HCT116 (cell line): ENCODE data around the gene EHD1. TPM values are rescaled to one million over a fixed set of nuclear protein-coding genes. Genes with fewer than 3 reads are reported as not detected.

Source experiments
- ATAC-seq: fragments of 200-7000 bp; cut with Tn5 transposase; 2 replicates; pipeline ENCODE4 v1.9.1; 2020; ENCODE audit warnings: mild to moderate bottlenecking, moderate library complexity
- BruUV-seq: library from RNA; stranded (reverse); fragments of 400-500 nt; replicated peaks from 2 replicates; lab custom pipeline; 2021; lab: Mats Ljungman, UMichigan
- CTCF ChIA-PET: fragments of 300-600 bp; sonication (Branson Sonifier 250); formaldehyde crosslinking; loops from one replicate; lab custom pipeline; 2021; ENCODE audit warnings: antibody characterized with exemption; lab: Charles Lee
- POLR2A ChIA-PET: fragments of 300-600, 350-600 bp; sonication (Branson Sonifier 250); formaldehyde crosslinking; loops from one replicate; lab custom pipeline; 2021; ENCODE audit warnings: antibody characterized with exemption; lab: Charles Lee
- RAD21 ChIA-PET, 2 experiments: fragments of 300-600 bp; sonication (Branson Sonifier 250); formaldehyde crosslinking; loops; one replicate each; lab custom pipeline; 2023; ENCODE audit warnings: low total read pairs in 2 of 2; ENCODE audit not compliant: uncharacterized antibody in 2 of 2, unreplicated experiment in 2 of 2, low non-redundant PET in 1 of 2; lab: Charles Lee
- DNase-seq: peaks from one replicate; pipeline ENCODE4 v3.0.0-alpha.2; 2010; ENCODE audit warnings: low read depth, low spot score
- H2AFZ ChIP-seq: fragments of 200-600 bp; shearing (Covaris generic), sonication (generic); 2 replicates; pipeline ENCODE4 v1.6.1; 2017; ENCODE audit warnings: low read depth, mixed run types, mixed read lengths, antibody characterized with exemption, low read length; ENCODE audit not compliant: poor library complexity, severe bottlenecking
- H3K27ac ChIP-seq: 2 replicates; pipeline ENCODE4 v1.5.1; 2012; ENCODE audit warnings: low read depth, low read length
- H3K27me3 ChIP-seq: fragments of 200-600 bp; sonication (generic); 2 replicates; pipeline ENCODE4 v1.6.1; 2016; ENCODE audit warnings: mixed run types, low read length, mixed read lengths; ENCODE audit not compliant: insufficient read depth
- H3K36me3 ChIP-seq, 2 experiments: fragments of 200-500 bp in 1 of 2; fragments of 200-600 bp in 1 of 2; sonication (Bioruptor generic) in 1 of 2; sonication (generic) in 1 of 2; 2 replicates each; pipeline versions ENCODE4 v1.5.1 to v1.6.1; 2014 to 2016; ENCODE audit warnings: low read length in 2 of 2, inconsistent platforms in 1 of 2, mixed read lengths in 1 of 2, mixed run types in 1 of 2; ENCODE audit not compliant: insufficient read depth in 2 of 2, control insufficient read depth in 1 of 2
- H3K4me1 ChIP-seq, 2 experiments: fragments of 200-600 bp in 1 of 2; sonication (generic) in 1 of 2; 2 replicates each; pipeline versions ENCODE4 v1.5.1 to v1.6.1; 2012 to 2017; ENCODE audit warnings: low read length in 2 of 2, inconsistent platforms in 1 of 2, mild to moderate bottlenecking in 1 of 2, mixed read lengths in 1 of 2, mixed run types in 1 of 2, moderate library complexity in 1 of 2; ENCODE audit not compliant: insufficient read depth in 2 of 2, control insufficient read depth in 1 of 2
- H3K4me2 ChIP-seq: fragments of 200-600 bp; sonication (generic); 2 replicates; pipeline ENCODE4 v1.6.1; 2017; ENCODE audit warnings: mixed run types, low read length, mixed read lengths
- H3K4me3 ChIP-seq, 2 experiments: fragments of 200-600 bp in 1 of 2; sonication (generic) in 1 of 2; replicated peaks in 1 of 2; 2 replicates each; pipeline ENCODE4 v1.5.1; 2011 to 2016; ENCODE audit warnings: low read length in 2 of 2, control low read depth in 1 of 2, low read depth in 1 of 2, mild to moderate bottlenecking in 1 of 2, mixed read lengths in 1 of 2, mixed run types in 1 of 2
- H3K79me2 ChIP-seq: fragments of 200-600 bp; sonication (generic); 2 replicates; pipeline ENCODE4 v1.6.1; 2017; ENCODE audit warnings: mild to moderate bottlenecking, mixed run types, low read length, moderate library complexity, mixed read lengths; ENCODE audit not compliant: insufficient read depth
- H3K9ac ChIP-seq: fragments of 200-600 bp; sonication (generic); 2 replicates; pipeline ENCODE4 v1.6.1; 2016; ENCODE audit warnings: low read length, mixed read lengths
- H3K9me2 ChIP-seq: fragments of 200-600 bp; sonication (generic), shearing (Covaris generic); 2 replicates; pipeline ENCODE4 v1.6.1; 2017; ENCODE audit warnings: mixed run types, mild to moderate bottlenecking, moderate library complexity; ENCODE audit not compliant: insufficient read depth
- H3K9me3 ChIP-seq, 2 experiments: fragments of 200-500 bp in 1 of 2; fragments of 200-600 bp in 1 of 2; sonication (Bioruptor generic) in 1 of 2; sonication (generic) in 1 of 2; 2 replicates each; pipeline ENCODE4 v1.6.1; 2014 to 2017; ENCODE audit warnings: low read length in 2 of 2, mixed read lengths in 2 of 2, inconsistent platforms in 1 of 2, low read depth in 1 of 2, mild to moderate bottlenecking in 1 of 2, mixed run types in 1 of 2, moderate library complexity in 1 of 2; ENCODE audit not compliant: control insufficient read depth in 1 of 2, insufficient read depth in 1 of 2
- H4K20me1 ChIP-seq: fragments of 200-600 bp; sonication (generic), shearing (Covaris generic); 2 replicates; pipeline ENCODE4 v1.6.1; 2017; ENCODE audit warnings: mixed run types, mild to moderate bottlenecking, moderate library complexity; ENCODE audit not compliant: insufficient read depth
- ELF1 ChIP-seq: IDR thresholded peaks from 2 replicates; pipeline ENCODE4 v1.6.1; 2012; ENCODE audit warnings: low read depth, borderline replicate concordance
- EZH2 ChIP-seq: fragments of 200-600 bp; sonication (generic); IDR thresholded peaks from 2 replicates; pipeline ENCODE4 v1.6.1; 2017; ENCODE audit warnings: antibody characterized with exemption, mixed run types
- EZH2phosphoT487 ChIP-seq: fragments of 200-600 bp; IDR thresholded peaks from 2 replicates; pipeline ENCODE4 v1.6.1; 2018; ENCODE audit warnings: antibody characterized with exemption, borderline replicate concordance
- JUND ChIP-seq: IDR thresholded peaks from 2 replicates; pipeline ENCODE4 v1.6.1; 2012
- POLR2A ChIP-seq: IDR thresholded peaks from 2 replicates; pipeline ENCODE4 v1.7.0; 2011; ENCODE audit warnings: borderline replicate concordance; ENCODE audit not compliant: insufficient read depth, insufficient read length; ENCODE audit errors: extremely low read depth
- POLR2AphosphoS5 ChIP-seq: IDR thresholded peaks from 2 replicates; pipeline ENCODE4 v1.6.1; 2011; ENCODE audit warnings: mild to moderate bottlenecking, low read depth, low read length, moderate library complexity
- RAD21 ChIP-seq: IDR thresholded peaks from 2 replicates; pipeline ENCODE4 v1.6.1; 2012; ENCODE audit warnings: low read depth, mild to moderate bottlenecking
- SRF ChIP-seq: IDR thresholded peaks from 2 replicates; pipeline ENCODE4 v1.6.1; 2012; ENCODE audit warnings: low read depth
- YY1 ChIP-seq: IDR thresholded peaks from 2 replicates; pipeline ENCODE4 v1.6.1; 2011; ENCODE audit warnings: low read length, low read depth, moderate library complexity, mild to moderate bottlenecking; ENCODE audit not compliant: insufficient replicate concordance; ENCODE audit errors: extremely low read depth
- ZFX ChIP-seq: fragments of 450-650 bp; IDR thresholded peaks from 2 replicates; pipeline ENCODE4 v1.6.1; 2017
- intact Hi-C: fragments of 100-400 bp; cut with micrococcal nuclease; formaldehyde crosslinking; loops from 2 replicates; pipeline ENCODE4 v1.10.0; 2022
- total RNA-seq: library from RNA; stranded (reverse); gene quantifications from one replicate; pipeline ENCODE4 v1.2.1, GENCODE V29; 2021; ENCODE audit not compliant: unreplicated experiment
- TF ChIP-seq, protein P1 (sequence below), 3 experiments: fragments of 200-600 bp in 1 of 3; sonication (generic) in 1 of 3; IDR thresholded peaks in 2 of 3; conservative IDR thresholded peaks in 1 of 3; 2 replicates each; pipeline ENCODE4 v1.5.1; 2012 to 2017; ENCODE audit warnings: low read depth in 2 of 3, low read length in 2 of 3, antibody characterized with exemption in 1 of 3, borderline replicate concordance in 1 of 3, control low read depth in 1 of 3, mild to moderate bottlenecking in 1 of 3, mixed read lengths in 1 of 3, mixed run types in 1 of 3, moderate library complexity in 1 of 3; ENCODE audit not compliant: insufficient read depth in 1 of 3
- TF ChIP-seq, protein P2 (sequence below): IDR thresholded peaks from 2 replicates; pipeline ENCODE4 v1.6.1; 2012; ENCODE audit warnings: low read depth
- TF ChIP-seq, protein P3 (sequence below): IDR thresholded peaks from 2 replicates; pipeline ENCODE4 v1.6.1; 2012
- TF ChIP-seq, protein P4 (sequence below): IDR thresholded peaks from 2 replicates; pipeline ENCODE4 v1.6.1; 2012

The EHD1 gene
- total RNA-seq, 1 experiment from 2014 or later: 48.1 TPM

DNA sequence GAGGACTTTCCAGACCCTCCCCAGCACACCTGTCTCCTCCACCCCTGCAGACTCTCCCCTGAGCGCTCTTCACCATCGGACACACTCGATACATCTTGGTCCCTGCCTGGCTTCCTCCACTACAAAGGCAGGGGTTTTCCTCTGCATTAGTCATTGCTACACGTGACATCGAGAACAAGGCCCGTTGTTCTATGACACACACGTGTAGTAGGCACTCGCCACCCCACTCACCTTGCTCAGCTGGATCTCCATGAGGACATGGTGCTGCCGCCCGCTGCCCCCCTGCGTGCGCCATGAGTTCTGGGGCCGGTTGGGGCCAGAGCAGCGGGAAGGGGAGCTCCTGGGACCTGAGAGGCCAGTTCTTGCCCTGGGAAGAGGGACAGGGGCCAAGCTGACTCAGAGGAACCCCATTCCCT is 21.9 kb upstream of the EHD1 start (continued):
- TF ChIP-seq, protein P1, sequence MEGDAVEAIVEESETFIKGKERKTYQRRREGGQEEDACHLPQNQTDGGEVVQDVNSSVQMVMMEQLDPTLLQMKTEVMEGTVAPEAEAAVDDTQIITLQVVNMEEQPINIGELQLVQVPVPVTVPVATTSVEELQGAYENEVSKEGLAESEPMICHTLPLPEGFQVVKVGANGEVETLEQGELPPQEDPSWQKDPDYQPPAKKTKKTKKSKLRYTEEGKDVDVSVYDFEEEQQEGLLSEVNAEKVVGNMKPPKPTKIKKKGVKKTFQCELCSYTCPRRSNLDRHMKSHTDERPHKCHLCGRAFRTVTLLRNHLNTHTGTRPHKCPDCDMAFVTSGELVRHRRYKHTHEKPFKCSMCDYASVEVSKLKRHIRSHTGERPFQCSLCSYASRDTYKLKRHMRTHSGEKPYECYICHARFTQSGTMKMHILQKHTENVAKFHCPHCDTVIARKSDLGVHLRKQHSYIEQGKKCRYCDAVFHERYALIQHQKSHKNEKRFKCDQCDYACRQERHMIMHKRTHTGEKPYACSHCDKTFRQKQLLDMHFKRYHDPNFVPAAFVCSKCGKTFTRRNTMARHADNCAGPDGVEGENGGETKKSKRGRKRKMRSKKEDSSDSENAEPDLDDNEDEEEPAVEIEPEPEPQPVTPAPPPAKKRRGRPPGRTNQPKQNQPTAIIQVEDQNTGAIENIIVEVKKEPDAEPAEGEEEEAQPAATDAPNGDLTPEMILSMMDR (IDR thresholded peaks at IDR 0.05 in 2 of 3, conservative IDR thresholded peaks at IDR 0.05 in 1 of 3; ENCODE audit: borderline replicate concordance in 1 of 3, insufficient read depth in 1 of 3, low read depth in 2 of 3, low read length in 2 of 3): no peak
- TF ChIP-seq, protein P2, sequence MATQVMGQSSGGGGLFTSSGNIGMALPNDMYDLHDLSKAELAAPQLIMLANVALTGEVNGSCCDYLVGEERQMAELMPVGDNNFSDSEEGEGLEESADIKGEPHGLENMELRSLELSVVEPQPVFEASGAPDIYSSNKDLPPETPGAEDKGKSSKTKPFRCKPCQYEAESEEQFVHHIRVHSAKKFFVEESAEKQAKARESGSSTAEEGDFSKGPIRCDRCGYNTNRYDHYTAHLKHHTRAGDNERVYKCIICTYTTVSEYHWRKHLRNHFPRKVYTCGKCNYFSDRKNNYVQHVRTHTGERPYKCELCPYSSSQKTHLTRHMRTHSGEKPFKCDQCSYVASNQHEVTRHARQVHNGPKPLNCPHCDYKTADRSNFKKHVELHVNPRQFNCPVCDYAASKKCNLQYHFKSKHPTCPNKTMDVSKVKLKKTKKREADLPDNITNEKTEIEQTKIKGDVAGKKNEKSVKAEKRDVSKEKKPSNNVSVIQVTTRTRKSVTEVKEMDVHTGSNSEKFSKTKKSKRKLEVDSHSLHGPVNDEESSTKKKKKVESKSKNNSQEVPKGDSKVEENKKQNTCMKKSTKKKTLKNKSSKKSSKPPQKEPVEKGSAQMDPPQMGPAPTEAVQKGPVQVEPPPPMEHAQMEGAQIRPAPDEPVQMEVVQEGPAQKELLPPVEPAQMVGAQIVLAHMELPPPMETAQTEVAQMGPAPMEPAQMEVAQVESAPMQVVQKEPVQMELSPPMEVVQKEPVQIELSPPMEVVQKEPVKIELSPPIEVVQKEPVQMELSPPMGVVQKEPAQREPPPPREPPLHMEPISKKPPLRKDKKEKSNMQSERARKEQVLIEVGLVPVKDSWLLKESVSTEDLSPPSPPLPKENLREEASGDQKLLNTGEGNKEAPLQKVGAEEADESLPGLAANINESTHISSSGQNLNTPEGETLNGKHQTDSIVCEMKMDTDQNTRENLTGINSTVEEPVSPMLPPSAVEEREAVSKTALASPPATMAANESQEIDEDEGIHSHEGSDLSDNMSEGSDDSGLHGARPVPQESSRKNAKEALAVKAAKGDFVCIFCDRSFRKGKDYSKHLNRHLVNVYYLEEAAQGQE: no peak
- TF ChIP-seq, protein P3, sequence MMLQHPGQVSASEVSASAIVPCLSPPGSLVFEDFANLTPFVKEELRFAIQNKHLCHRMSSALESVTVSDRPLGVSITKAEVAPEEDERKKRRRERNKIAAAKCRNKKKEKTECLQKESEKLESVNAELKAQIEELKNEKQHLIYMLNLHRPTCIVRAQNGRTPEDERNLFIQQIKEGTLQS: no peak
- TF ChIP-seq POLR2AphosphoS5: no peak
- TF ChIP-seq, all 23 proteins: peak for 0

DNA sequence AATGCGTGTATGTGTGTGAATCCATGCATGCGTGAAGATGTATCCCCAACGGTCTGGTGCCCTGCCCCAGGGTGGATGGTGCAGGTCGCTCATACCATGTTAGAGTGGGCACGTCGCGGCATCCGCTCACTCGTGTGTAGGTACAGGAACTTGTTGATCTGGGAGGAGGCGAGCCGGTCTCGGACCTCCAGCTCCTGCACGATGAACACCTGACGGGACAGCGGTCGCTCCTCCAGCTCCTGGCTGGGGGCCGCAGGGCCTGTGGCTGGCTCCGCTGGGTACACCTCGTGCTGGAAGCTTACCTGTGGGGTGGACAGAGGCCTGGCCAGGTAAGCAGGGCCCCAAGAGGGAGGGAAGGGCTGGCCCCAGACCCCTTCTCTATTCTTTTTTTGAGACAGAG is 20.1 kb upstream of the EHD1 start:
- BruUV-seq: no TSS peak
- Histone ChIP-seq H3K27ac (no peak overlapping the region), H3K4me2 (no peak overlapping the region), H3K4me3 (no peak overlapping the region), H2AFZ (no peak overlapping the region), H3K27me3 (no peaks in the 10 kb centered on the region), H3K9me2 (no peaks in the 10 kb centered on the region), H3K9ac (no peak overlapping the region), H4K20me1 (no peaks in the 10 kb centered on the region), H3K4me1 (peaks cover 0 to 18% of the 10 kb centered on the region in 2 experiments; a peak in 2 of 4 replicates), H3K9me3 (no peaks in the 10 kb centered on the region), H3K79me2 (no peaks in the 10 kb centered on the region), H3K36me3 (no peaks in the 10 kb centered on the region)
- ATAC-seq (no peak), DNase-seq (no peak)
- ChIA-PET POLR2A (no interaction called here), RAD21 (no interaction called here), CTCF (interaction anchor here (0.7 to 1.2 kb wide), 3 partner anchors 11 to 50 kb away, joined by 3 read pairs; no protein-coding TSS in a partner anchor)
- intact Hi-C loops: no loop called here
- TF ChIP-seq EZH2phosphoT487 (no peak), ELF1 (no peak), YY1 (no peak), SRF (no peak), JUND (no peak), EZH2 (no peak), RAD21 (no peak), ZFX (no peak), POLR2A (no peak), POLR2AphosphoS5 (no peak)
- TF ChIP-seq, protein P2: no peak
- TF ChIP-seq, protein P4, sequence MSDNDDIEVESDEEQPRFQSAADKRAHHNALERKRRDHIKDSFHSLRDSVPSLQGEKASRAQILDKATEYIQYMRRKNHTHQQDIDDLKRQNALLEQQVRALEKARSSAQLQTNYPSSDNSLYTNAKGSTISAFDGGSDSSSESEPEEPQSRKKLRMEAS: no peak
- TF ChIP-seq, protein P3: no peak
